Suprapubic skin (tissue), 4 donors: Measurements from ENCODE around the gene DNAH11.

Experiments used
- CTCF ChIP-seq, 2 donors: fragments of 200-600 bp in 1 of 2; fragments of 450-650 bp in 1 of 2; sonication (generic) in 1 of 2; IDR thresholded peaks; one replicate each; pipeline ENCODE4 v1.5.1; 2016 to 2019; ENCODE audit warnings: antibody characterized with exemption in 2 of 2, mild to moderate bottlenecking in 1 of 2, moderate library complexity in 1 of 2
- POLR2A ChIP-seq, 2 donors: fragments of 450-650 bp; IDR thresholded peaks; one replicate each; pipeline ENCODE4 v1.6.1; 2017; ENCODE audit warnings: antibody characterized with exemption in 2 of 2, mild to moderate bottlenecking in 2 of 2, moderate library complexity in 2 of 2
- POLR2AphosphoS5 ChIP-seq, 3 donors: sonication (generic); formaldehyde crosslinking; IDR thresholded peaks; one replicate each; pipeline ENCODE4 v1.6.1; 2017; ENCODE audit warnings: antibody characterized with exemption in 3 of 3

DNA sequence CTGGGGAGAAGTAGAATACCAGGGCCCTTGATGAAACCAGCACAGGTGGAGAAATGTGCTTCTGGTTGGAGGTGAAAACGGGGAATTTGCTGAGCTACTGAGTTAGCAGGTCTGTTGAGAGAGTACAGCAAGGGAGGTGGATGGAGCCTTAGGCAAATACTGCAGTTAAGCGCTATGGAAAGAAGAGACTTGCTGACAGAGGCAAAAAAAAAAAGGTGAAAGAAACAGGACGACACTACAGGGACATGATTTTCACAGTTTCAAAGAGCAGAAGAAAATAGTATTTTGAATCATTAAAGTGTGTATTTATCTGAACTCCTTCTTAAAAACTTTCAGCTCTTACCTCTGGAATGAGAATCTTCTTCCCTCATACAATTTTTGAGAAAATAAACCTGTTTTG lies 159.5 kb downstream of the DNAH11 start:
- no peak for TF ChIP-seq POLR2AphosphoS5 (IDR thresholded peaks at IDR 0.05)
- TF ChIP-seq POLR2A (IDR thresholded peaks at IDR 0.05): no peak
- TF ChIP-seq CTCF (IDR thresholded peaks at IDR 0.05): no peak
